GM12878 (cell line): ENCODE results near the gene HSPA2. TPM values are rescaled to one million over a fixed set of nuclear protein-coding genes. Genes with fewer than 3 reads are reported as not detected.
A peak's percentile ranks its signal among the peaks of the same experiment; 100 is the strongest.

Experiments used
- ATAC-seq: fragments of 200-7000 bp; cut with Tn5 transposase; 3 replicates; pipeline ENCODE4 v1.9.1; 2020; ENCODE audit warnings: mild to moderate bottlenecking, moderate library complexity
- BruUV-seq: library from RNA; stranded (reverse); fragments of 400-500 nt; replicated peaks from 2 replicates; lab custom pipeline; 2021; lab: Mats Ljungman, UMichigan
- CTCF ChIA-PET: fragments of 300-600 bp; sonication (Branson Sonifier 250); formaldehyde crosslinking; extraction: SDS; loops from one replicate; lab custom pipeline; 2021; ENCODE audit warnings: inconsistent platforms; lab: Yijun Ruan, JAX
- POLR2A ChIA-PET: fragments of 350-600 bp; formaldehyde crosslinking; extraction: SDS; loops from one replicate; lab custom pipeline; 2021; ENCODE audit warnings: inconsistent platforms; lab: Charles Lee
- RAD21 ChIA-PET: fragments of 300-600 bp; sonication (Branson Sonifier 250); formaldehyde crosslinking; loops from one replicate; lab custom pipeline; 2023; ENCODE audit warnings: antibody characterized with exemption; ENCODE audit not compliant: unreplicated experiment; lab: Charles Lee
- SMC1A ChIA-PET: fragments of 300-600 bp; sonication (Branson Sonifier 250); formaldehyde crosslinking; loops from one replicate; lab custom pipeline; 2023; ENCODE audit not compliant: unreplicated experiment, uncharacterized antibody; lab: Charles Lee
- DNase-seq: peaks from one replicate; pipeline ENCODE4 v3.0.0-alpha.2; 2011; ENCODE audit warnings: low read depth, low spot score
- FAIRE-seq: peaks from 3 replicates; lab custom pipeline; 2011; peaks lifted over from hg19 to GRCh38; lab: Jason Lieb, UNC
- H2AFZ ChIP-seq: 2 replicates; pipeline ENCODE4 v1.6.0; 2011; ENCODE audit warnings: low read depth, low read length, control low read depth; ENCODE audit not compliant: control insufficient read depth
- H3K27ac ChIP-seq: 2 replicates; pipeline ENCODE4 v1.5.1; 2011; ENCODE audit warnings: control low read depth; ENCODE audit not compliant: control insufficient read depth, insufficient read depth
- H3K27me3 ChIP-seq, 2 experiments: replicated peaks in 1 of 2; 2 replicates each; pipeline versions ENCODE4 v1.6.0 to v1.6.1; 2011; ENCODE audit warnings: low read length in 1 of 2; ENCODE audit not compliant: control insufficient read depth in 2 of 2, insufficient read depth in 2 of 2
- H3K36me3 ChIP-seq, 2 experiments: 2 replicates each; pipeline ENCODE4 v1.5.1; 2011; ENCODE audit warnings: low read length in 1 of 2; ENCODE audit not compliant: control insufficient read depth in 2 of 2, insufficient read depth in 2 of 2
- H3K4me1 ChIP-seq: 2 replicates; pipeline ENCODE4 v1.6.1; 2011; ENCODE audit warnings: mild to moderate bottlenecking, low read length, moderate library complexity, mixed read lengths; ENCODE audit not compliant: control insufficient read depth, insufficient read depth
- H3K4me2 ChIP-seq: 2 replicates; pipeline ENCODE4 v1.6.0; 2011; ENCODE audit warnings: control low read depth; ENCODE audit not compliant: control insufficient read depth, insufficient read depth
- H3K4me3 ChIP-seq: fragments of 200-600 bp; sonication (generic); 2 replicates; pipeline ENCODE4 v1.5.1; 2016
- H3K79me2 ChIP-seq: 2 replicates; pipeline ENCODE4 v1.6.0; 2011; ENCODE audit warnings: low read length; ENCODE audit not compliant: control insufficient read depth, insufficient read depth
- H3K9ac ChIP-seq: 2 replicates; pipeline ENCODE4 v1.8.0; 2011; ENCODE audit warnings: low read length, control low read depth, mixed read lengths; ENCODE audit not compliant: control insufficient read depth, insufficient read depth
- H3K9me3 ChIP-seq: replicated peaks from 3 replicates; pipeline ENCODE4 v1.5.1; 2011; ENCODE audit warnings: mild to moderate bottlenecking, low read length; ENCODE audit not compliant: control insufficient read depth, insufficient read depth
- H4K20me1 ChIP-seq: 2 replicates; pipeline ENCODE4 v1.6.0; 2011; ENCODE audit not compliant: control insufficient read depth, insufficient read depth
- CHD1 ChIP-seq: IDR thresholded peaks from 2 replicates; pipeline ENCODE4 v1.6.1; 2012; ENCODE audit warnings: low read depth, low read length, improper control_type of control experiment
- E2F4 ChIP-seq: IDR thresholded peaks from 2 replicates; pipeline ENCODE4 v1.6.1; 2012; ENCODE audit warnings: low read depth, low read length, improper control_type of control experiment
- FOXM1 ChIP-seq: IDR thresholded peaks from 2 replicates; pipeline ENCODE4 v1.6.1; 2012; ENCODE audit warnings: low read depth, mild to moderate bottlenecking, inconsistent platforms, low read length, moderate library complexity
- NR2F1 ChIP-seq: fragments of 450-650 bp; conservative IDR thresholded peaks from 2 replicates; pipeline ENCODE4 v1.6.1; 2017; ENCODE audit warnings: mild to moderate bottlenecking
- NRF1 ChIP-seq: conservative IDR thresholded peaks from 2 replicates; pipeline ENCODE4 v1.6.1; 2011; ENCODE audit warnings: mild to moderate bottlenecking, low read depth, low read length, improper control_type of control experiment
- POLR2AphosphoS5 ChIP-seq: IDR thresholded peaks from 2 replicates; pipeline ENCODE4 v1.6.1; 2011; ENCODE audit warnings: mild to moderate bottlenecking, low read length, inconsistent platforms
- WRNIP1 ChIP-seq: IDR thresholded peaks from 2 replicates; pipeline ENCODE4 v1.6.1; 2011; ENCODE audit warnings: low read depth, low read length, improper control_type of control experiment, borderline replicate concordance
- YBX1 ChIP-seq: fragments of 450-650 bp; IDR thresholded peaks from 2 replicates; pipeline ENCODE4 v1.6.1; 2016; ENCODE audit warnings: antibody characterized with exemption
- WGBS: methylation state at CpG from one replicate; pipeline ENCODE4 v1.1.6; 2016; ENCODE audit warnings: low lambda C conversion rate; ENCODE audit not compliant: insufficient replicate concordance, insufficient coverage; ENCODE audit errors: missing lambda C conversion rate; 5-methylcytosine and 5-hydroxymethylcytosine counted together
- in situ Hi-C: fragments of 300-500 bp; cut with MboI; formaldehyde crosslinking; loops from 9 replicates; pipeline ENCODE4 v1.14.3; 2018; ENCODE audit warnings: mixed read lengths
- intact Hi-C: fragments of 100-400 bp; cut with micrococcal nuclease; formaldehyde crosslinking; loops from one replicate; pipeline ENCODE4 v1.14.2; 2022; ENCODE audit not compliant: unreplicated experiment
- polyA plus RNA-seq, 11 experiments: library from polyadenylated mRNA; depleted of rRNA in 4 of 11; unstranded in 6 of 11; stranded (reverse) in 5 of 11; fragments of >200 nt; fragmentation: Nextera tagmentation in 4 of 11; fragmentation: Illumina TruSeq in 1 of 11; extraction: Ambion mirVana in 4 of 11; extraction: Trizol in 1 of 11; gene quantifications; 1 replicate in 1 of 11; 2 replicates in 10 of 11; pipeline versions ENCODE4 v1.2.1 to v1.2.3, GENCODE V29; 2011 to 2016; ENCODE audit warnings: inconsistent platforms in 2 of 11, missing spikeins in 2 of 11, low read depth in 1 of 11
- total RNA-seq, 4 experiments: library from RNA; depleted of rRNA in 3 of 4; stranded (reverse); fragments of >200 nt in 3 of 4; fragmentation: Illumina TruSeq in 1 of 4; extraction: Trizol in 1 of 4; gene quantifications; 2 replicates each; pipeline versions ENCODE4 v1.2.1 to v1.2.3, GENCODE V29; 2013 to 2021

HSPA2 gene
- total and polyA plus RNA-seq, 10 of the 15 experiments (the other 5 are each of a cell fraction or from before 2014, with no cell fraction given), result 0.02 to 1.2 (median 0.65) TPM

DNA sequence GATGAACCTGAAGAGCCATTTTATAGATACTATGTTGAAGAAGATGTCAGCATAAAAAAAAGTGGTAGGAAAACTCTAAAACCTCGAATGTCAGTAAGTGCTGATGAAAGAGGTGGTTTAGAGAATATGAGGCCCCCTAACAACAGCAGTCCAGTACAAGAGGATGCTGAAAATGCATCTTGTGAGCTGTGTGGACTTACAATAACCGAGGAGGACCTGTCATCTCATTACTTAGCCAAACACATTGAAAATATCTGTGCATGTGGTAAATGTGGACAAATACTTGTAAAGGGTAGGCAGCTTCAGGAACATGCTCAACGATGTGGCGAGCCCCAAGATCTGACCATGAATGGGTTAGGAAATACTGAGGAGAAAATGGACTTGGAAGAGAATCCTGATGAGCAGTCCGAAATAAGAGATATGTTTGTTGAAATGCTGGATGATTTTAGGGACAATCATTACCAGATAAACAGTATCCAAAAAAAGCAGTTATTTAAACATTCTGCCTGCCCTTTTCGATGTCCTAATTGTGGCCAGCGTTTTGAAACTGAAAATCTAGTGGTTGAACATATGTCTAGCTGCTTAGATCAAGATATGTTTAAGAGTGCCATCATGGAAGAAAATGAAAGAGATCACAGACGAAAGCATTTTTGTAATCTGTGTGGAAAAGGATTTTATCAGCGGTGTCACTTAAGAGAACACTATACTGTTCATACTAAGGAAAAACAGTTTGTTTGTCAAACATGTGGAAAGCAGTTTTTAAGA lies 17.8 kb upstream of the HSPA2 start:
- Histone ChIP-seq H3K27me3 (no peaks in the 10 kb centered on the region), H3K36me3 (peaks cover 6 to 27% of the 10 kb centered on the region in 2 experiments), H3K9ac (no peak overlapping the region), H3K9me3 (no peaks in the 10 kb centered on the region)
- whole genome bisulfite sequencing, result 82% methylated on average over 9 of the region's 9 CpGs
- no peak for FAIRE-seq
- TF ChIP-seq FOXM1 (no peak), POLR2AphosphoS5 (peak; percentile 50; the same call in 1 of the 2 replicates), NRF1 (no peak)
- TF ChIP-seq, all 136 proteins: peak for 1
- no peak overlapping the region for H2AFZ ChIP-seq
- CTCF ChIA-PET, result interaction anchor here (1.5 to 5.4 kb wide), 6 partner anchors 12 to 219 kb away, joined by 3 to 37 read pairs (median 4); no protein-coding TSS in a partner anchor
- no peaks in the 10 kb centered on the region for H4K20me1 ChIP-seq
- POLR2A ChIA-PET, result interaction anchor here (0.6 kb wide), 1 partner anchor 17 kb away, joined by 3 read pairs; no protein-coding TSS in a partner anchor
- RAD21 ChIA-PET, result no interaction called here
- BruUV-seq, result TSS peak; percentile 50
- in situ Hi-C loops (no loop called here), intact Hi-C loops (no loop called here)
- DNase-seq, result no peak
- no peak; the same call in 1 of the 3 replicates for ATAC-seq
- SMC1A ChIA-PET, result interaction anchor here (0.8 to 2.6 kb wide), 6 partner anchors 8 to 25 kb away, joined by 3 to 14 read pairs (median 8); no protein-coding TSS in a partner anchor
- no peaks in the 10 kb centered on the region for H3K4me1 ChIP-seq
- peaks cover 41% of the 10 kb centered on the region for H3K79me2 ChIP-seq
- no peak overlapping the region for H3K4me2 ChIP-seq
- no peak overlapping the region for H3K4me3 ChIP-seq
- no peak overlapping the region for H3K27ac ChIP-seq

- in situ Hi-C loops (no loop called here), intact Hi-C loops (no loop called here)
- CTCF ChIA-PET, result interaction anchor here (1.0 to 3.5 kb wide), 4 partner anchors 9 to 147 kb away, joined by 3 to 10 read pairs (median 3); no protein-coding TSS in a partner anchor
- Histone ChIP-seq H4K20me1 (no peaks in the 10 kb centered on the region), H3K4me3 (no peak overlapping the region), H3K36me3 (peaks cover 6 to 26% of the 10 kb centered on the region in 2 experiments), H2AFZ (no peak overlapping the region), H3K9me3 (no peaks in the 10 kb centered on the region), H3K4me1 (no peaks in the 10 kb centered on the region), H3K79me2 (peaks cover 23% of the 10 kb centered on the region), H3K4me2 (no peak overlapping the region), H3K9ac (no peak overlapping the region), H3K27ac (no peak overlapping the region), H3K27me3 (no peaks in the 10 kb centered on the region)
- no peak for FAIRE-seq
- DNase-seq, result no peak
- TF ChIP-seq WRNIP1, result no peak
- no peak for TF ChIP-seq NR2F1
- no peak for TF ChIP-seq E2F4
- TF ChIP-seq CHD1, result no peak
- no peak for TF ChIP-seq YBX1
- POLR2A ChIA-PET, result no interaction called here
- RAD21 ChIA-PET, result no interaction called here
- no peak for ATAC-seq
- 72% methylated on average over 2 of the region's 2 CpGs for WGBS
- BruUV-seq, result no TSS peak
- SMC1A ChIA-PET, result interaction anchor here (2.5 to 2.8 kb wide), 2 partner anchors 13 to 181 kb away, joined by 7 to 14 read pairs; no protein-coding TSS in a partner anchor
Measured at GRCh38 chr14:64525354-64525753, 15.2 kb upstream of the HSPA2 start.
